GM12891 (cell line): ENCODE data around the gene NUDT7.

Experiments
- PAX5 ChIP-seq: IDR thresholded peaks from 2 replicates; pipeline ENCODE4 v1.6.1; 2011; ENCODE audit warnings: low read length, moderate library complexity, mild to moderate bottlenecking; ENCODE audit not compliant: insufficient read depth, severe bottlenecking
- POLR2A ChIP-seq: IDR thresholded peaks from 2 replicates; pipeline ENCODE4 v1.6.1; 2011; ENCODE audit warnings: low read depth, low read length, control low read depth
- POLR2AphosphoS5 ChIP-seq: IDR thresholded peaks from 2 replicates; pipeline ENCODE4 v1.6.1; 2011; ENCODE audit warnings: low read depth, low read length, control low read depth
- POU2F2 ChIP-seq: IDR thresholded peaks from 2 replicates; pipeline ENCODE4 v1.6.1; 2011; ENCODE audit warnings: low read depth, mild to moderate bottlenecking, control low read depth, low read length, moderate library complexity
- SPI1 ChIP-seq: IDR thresholded peaks from 2 replicates; pipeline ENCODE4 v1.6.1; 2011; ENCODE audit warnings: low read depth, low read length, control low read depth
- TAF1 ChIP-seq: IDR thresholded peaks from 2 replicates; pipeline ENCODE4 v1.6.1; 2011; ENCODE audit warnings: low read depth, low read length, control low read depth

- TF ChIP-seq POLR2AphosphoS5 (no peak), POLR2A (no peak), TAF1 (no peak), PAX5 (no peak), SPI1 (no peak), POU2F2 (no peak)
Measured at GRCh38 chr16:77679901-77680300, 42.4 kb upstream of the NUDT7 start.
